ENCODE results near the gene MAPT. TPM values are rescaled to one million over a fixed set of nuclear protein-coding genes. Genes with fewer than 3 reads are reported as not detected.

The MAPT gene
- total and polyA plus RNA-seq, 2 of the 13 experiments (the other 11 are each of a cell fraction or from before 2014, with no cell fraction given): 2.1 to 2.8 TPM

DNA sequence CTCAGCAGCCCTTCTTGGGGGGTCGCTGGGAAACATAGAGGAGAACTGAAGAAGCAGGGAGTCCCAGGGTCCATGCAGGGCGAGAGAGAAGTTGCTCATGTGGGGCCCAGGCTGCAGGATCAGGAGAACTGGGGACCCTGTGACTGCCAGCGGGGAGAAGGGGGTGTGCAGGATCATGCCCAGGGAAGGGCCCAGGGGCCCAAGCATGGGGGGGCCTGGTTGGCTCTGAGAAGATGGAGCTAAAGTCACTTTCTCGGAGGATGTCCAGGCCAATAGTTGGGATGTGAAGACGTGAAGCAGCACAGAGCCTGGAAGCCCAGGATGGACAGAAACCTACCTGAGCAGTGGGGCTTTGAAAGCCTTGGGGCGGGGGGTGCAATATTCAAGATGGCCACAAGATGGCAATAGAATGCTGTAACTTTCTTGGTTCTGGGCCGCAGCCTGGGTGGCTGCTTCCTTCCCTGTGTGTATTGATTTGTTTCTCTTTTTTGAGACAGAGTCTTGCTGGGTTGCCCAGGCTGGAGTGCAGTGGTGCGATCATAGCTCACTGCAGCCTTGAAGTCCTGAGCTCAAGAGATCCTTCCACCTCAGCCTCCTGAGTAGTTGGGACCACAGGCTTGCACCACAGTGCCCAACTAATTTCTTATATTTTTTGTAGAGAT is 108.1 kb downstream of the MAPT start (continued):
- TF ChIP-seq, protein P1, sequence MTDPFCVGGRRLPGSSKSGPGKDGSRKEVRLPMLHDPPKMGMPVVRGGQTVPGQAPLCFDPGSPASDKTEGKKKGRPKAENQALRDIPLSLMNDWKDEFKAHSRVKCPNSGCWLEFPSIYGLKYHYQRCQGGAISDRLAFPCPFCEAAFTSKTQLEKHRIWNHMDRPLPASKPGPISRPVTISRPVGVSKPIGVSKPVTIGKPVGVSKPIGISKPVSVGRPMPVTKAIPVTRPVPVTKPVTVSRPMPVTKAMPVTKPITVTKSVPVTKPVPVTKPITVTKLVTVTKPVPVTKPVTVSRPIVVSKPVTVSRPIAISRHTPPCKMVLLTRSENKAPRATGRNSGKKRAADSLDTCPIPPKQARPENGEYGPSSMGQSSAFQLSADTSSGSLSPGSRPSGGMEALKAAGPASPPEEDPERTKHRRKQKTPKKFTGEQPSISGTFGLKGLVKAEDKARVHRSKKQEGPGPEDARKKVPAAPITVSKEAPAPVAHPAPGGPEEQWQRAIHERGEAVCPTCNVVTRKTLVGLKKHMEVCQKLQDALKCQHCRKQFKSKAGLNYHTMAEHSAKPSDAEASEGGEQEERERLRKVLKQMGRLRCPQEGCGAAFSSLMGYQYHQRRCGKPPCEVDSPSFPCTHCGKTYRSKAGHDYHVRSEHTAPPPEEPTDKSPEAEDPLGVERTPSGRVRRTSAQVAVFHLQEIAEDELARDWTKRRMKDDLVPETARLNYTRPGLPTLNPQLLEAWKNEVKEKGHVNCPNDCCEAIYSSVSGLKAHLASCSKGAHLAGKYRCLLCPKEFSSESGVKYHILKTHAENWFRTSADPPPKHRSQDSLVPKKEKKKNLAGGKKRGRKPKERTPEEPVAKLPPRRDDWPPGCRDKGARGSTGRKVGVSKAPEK (CRISPR knock-in tag; IDR thresholded peaks at IDR 0.05; ENCODE audit: borderline replicate concordance): 0 out of 2 replicates have a peak, but pooled peaks have one; percentile 45
- TF ChIP-seq, protein P2, sequence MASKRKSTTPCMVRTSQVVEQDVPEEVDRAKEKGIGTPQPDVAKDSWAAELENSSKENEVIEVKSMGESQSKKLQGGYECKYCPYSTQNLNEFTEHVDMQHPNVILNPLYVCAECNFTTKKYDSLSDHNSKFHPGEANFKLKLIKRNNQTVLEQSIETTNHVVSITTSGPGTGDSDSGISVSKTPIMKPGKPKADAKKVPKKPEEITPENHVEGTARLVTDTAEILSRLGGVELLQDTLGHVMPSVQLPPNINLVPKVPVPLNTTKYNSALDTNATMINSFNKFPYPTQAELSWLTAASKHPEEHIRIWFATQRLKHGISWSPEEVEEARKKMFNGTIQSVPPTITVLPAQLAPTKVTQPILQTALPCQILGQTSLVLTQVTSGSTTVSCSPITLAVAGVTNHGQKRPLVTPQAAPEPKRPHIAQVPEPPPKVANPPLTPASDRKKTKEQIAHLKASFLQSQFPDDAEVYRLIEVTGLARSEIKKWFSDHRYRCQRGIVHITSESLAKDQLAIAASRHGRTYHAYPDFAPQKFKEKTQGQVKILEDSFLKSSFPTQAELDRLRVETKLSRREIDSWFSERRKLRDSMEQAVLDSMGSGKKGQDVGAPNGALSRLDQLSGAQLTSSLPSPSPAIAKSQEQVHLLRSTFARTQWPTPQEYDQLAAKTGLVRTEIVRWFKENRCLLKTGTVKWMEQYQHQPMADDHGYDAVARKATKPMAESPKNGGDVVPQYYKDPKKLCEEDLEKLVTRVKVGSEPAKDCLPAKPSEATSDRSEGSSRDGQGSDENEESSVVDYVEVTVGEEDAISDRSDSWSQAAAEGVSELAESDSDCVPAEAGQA (IDR thresholded peaks at IDR 0.05; ENCODE audit: low read depth): no peak; the same call in 1 of the 2 replicates
- TF ChIP-seq, protein P2 (CRISPR knock-in tag; IDR thresholded peaks at IDR 0.05; ENCODE audit: borderline replicate concordance): no peak
- no peak for TF ChIP-seq ZNF572 (CRISPR knock-in tag; IDR thresholded peaks at IDR 0.05)
- TF ChIP-seq, protein P3, sequence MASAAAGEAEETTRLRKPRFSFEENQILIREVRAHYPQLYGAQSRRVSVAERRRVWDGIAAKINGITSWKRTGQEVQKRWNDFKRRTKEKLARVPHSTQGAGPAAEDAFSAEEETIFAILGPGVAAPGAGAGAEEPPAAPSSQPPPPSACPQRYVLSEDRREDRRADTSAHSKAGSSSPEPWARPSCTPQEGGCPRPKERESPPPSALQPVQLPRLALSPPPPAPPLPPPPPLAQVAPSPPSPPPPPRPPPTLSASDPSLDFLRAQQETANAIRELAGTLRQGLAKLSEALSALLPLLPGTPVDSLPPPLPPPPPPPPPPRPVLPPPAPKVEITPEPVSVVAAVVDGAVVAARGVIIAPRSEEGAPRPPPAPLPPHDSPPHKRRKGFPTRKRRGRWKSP (CRISPR knock-in tag; IDR thresholded peaks at IDR 0.05): no peak
- TF ChIP-seq DPF2 (CRISPR knock-in tag; IDR thresholded peaks at IDR 0.05; ENCODE audit: borderline replicate concordance, low read depth): no peak
- no peak for TF ChIP-seq ZNF260 (CRISPR knock-in tag; IDR thresholded peaks at IDR 0.05; ENCODE audit: borderline replicate concordance, low read depth)
- no peak for TF ChIP-seq CHD2 (IDR thresholded peaks at IDR 0.05; ENCODE audit: low read depth, low read length)
- peak; percentile 97 for TF ChIP-seq RAD21 (CRISPR knock-in tag; IDR thresholded peaks at IDR 0.05)
- no peak for TF ChIP-seq SOX5 (CRISPR knock-in tag; IDR thresholded peaks at IDR 0.05; ENCODE audit: borderline replicate concordance)
- TF ChIP-seq XRCC5 (optimal IDR thresholded peaks at IDR 0.05; ENCODE audit: low read length): peak; percentile 61
- TF ChIP-seq SIN3B (IDR thresholded peaks at IDR 0.05; ENCODE audit: low read length): no peak
- TF ChIP-seq SKI (IDR thresholded peaks at IDR 0.05; ENCODE audit: partially characterized antibody): no peak
- no peak for TF ChIP-seq PHF21A (CRISPR knock-in tag; IDR thresholded peaks at IDR 0.05)
- TF ChIP-seq, protein P4, sequence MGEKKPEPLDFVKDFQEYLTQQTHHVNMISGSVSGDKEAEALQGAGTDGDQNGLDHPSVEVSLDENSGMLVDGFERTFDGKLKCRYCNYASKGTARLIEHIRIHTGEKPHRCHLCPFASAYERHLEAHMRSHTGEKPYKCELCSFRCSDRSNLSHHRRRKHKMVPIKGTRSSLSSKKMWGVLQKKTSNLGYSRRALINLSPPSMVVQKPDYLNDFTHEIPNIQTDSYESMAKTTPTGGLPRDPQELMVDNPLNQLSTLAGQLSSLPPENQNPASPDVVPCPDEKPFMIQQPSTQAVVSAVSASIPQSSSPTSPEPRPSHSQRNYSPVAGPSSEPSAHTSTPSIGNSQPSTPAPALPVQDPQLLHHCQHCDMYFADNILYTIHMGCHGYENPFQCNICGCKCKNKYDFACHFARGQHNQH (CRISPR knock-in tag; IDR thresholded peaks at IDR 0.05): peak; percentile 43; the same call in 1 of the 2 replicates

All from HepG2 (cell line).